ENCODE data around the gene PPARA. TPM values are rescaled to one million over a fixed set of nuclear protein-coding genes. Genes with fewer than 3 reads are reported as not detected.

The PPARA gene
- total and polyA plus RNA-seq, 2 donors (not counting 1 experiment from before 2014, with no cell fraction given) = 4.1 to 29.8 TPM

GRCh38 chr22:46267431-46268279, 117.3 kb downstream of the PPARA start, which contains the start of gene TTC38:
Gene TTC38 (plus strand): TSS chr22:46268008. CDS start chr22:46268040, 32 bp downstream.
- no peaks in the 10 kb centered on the region for H3K9me3 Mint-ChIP-seq (ENCODE audit: insufficient read depth)
- no peaks in the 10 kb centered on the region for H3K36me3 ChIP-seq (replicated peaks in 1 of 2; ENCODE audit: control extremely low read depth in 1 of 2, control insufficient read depth in 1 of 2, extremely low read depth in 1 of 2, insufficient read depth in 2 of 2, low read length in 1 of 2)
- DNase-seq (peak; percentile 62), ATAC-seq (ENCODE audit: low read depth) (peak; percentile 95)
- no peaks in the 10 kb centered on the region for H4K20me1 ChIP-seq (ENCODE audit: control insufficient read depth, insufficient read depth, low read length, poor library complexity, severe bottlenecking)
- peak within 1 kb of the TSS in 1 of 2 donors; percentile 49 for H3K27ac ChIP-seq (ENCODE audit: low read length in 2 of 2)
- H3K9me3 ChIP-seq (ENCODE audit: control extremely low read depth in 1 of 3, control insufficient read depth in 2 of 3, insufficient read depth in 1 of 3, low read length in 2 of 3) = peaks cover 0 to 11% (median 0%) of the 10 kb centered on the region in 3 donors
- peak within 1 kb of the TSS; percentile 85 for H3K4me3 Mint-ChIP-seq
- WGBS (ENCODE audit: insufficient coverage) = 1% methylated on average over 74 of the region's 74 CpGs
- no peaks in the 10 kb centered on the region for H3K79me2 ChIP-seq (ENCODE audit: control insufficient read depth, insufficient read depth, low read length)
- peak within 1 kb of the TSS; percentile 46 for H3K27ac Mint-ChIP-seq
- ChIA-PET CTCF (interaction anchor here (0.8 kb wide), 1 partner anchor 28 kb away, joined by 3 read pairs; no protein-coding TSS in a partner anchor), POLR2A (interaction anchor here (0.6 to 1.5 kb wide), 4 partner anchors 17 to 1551 kb away, joined by 3 to 10 read pairs (median 4); partner anchors contain the start of gene CDPF1)
- peaks cover 26% of the 10 kb centered on the region for H3K27me3 Mint-ChIP-seq
- intact Hi-C loops (cut with micrococcal nuclease) = loop anchor here (1.0 kb wide), 2 partner anchors 17 to 29 kb away; partner anchors contain the start of genes CDPF1 and GTSE1
- H3K9ac ChIP-seq (ENCODE audit: low read length) = peak within 1 kb of the TSS; percentile 70
- peak within 1 kb of the TSS; percentile 91 for H3K4me2 ChIP-seq (replicated peaks; ENCODE audit: low read depth, low read length, poor library complexity, severe bottlenecking)
- H3K4me1 ChIP-seq (ENCODE audit: control insufficient read depth in 2 of 2, insufficient read depth in 2 of 2, low read length in 2 of 2) = peaks cover 4 to 8% of the 10 kb centered on the region in 2 donors
- TF ChIP-seq EZH2 (IDR thresholded peaks at IDR 0.05; ENCODE audit: borderline replicate concordance, insufficient read depth, low read depth, low read length, poor library complexity, severe bottlenecking) (no peak), CTCF (IDR thresholded peaks at IDR 0.05) (no peak)
- H3K4me3 ChIP-seq (ENCODE audit: control extremely low read depth in 1 of 5, extremely low read depth in 1 of 5, insufficient read depth in 1 of 5, low read depth in 2 of 5, low read length in 4 of 5) = peak within 1 kb of the TSS in 4 of 5 experiments; percentile 68 to 80 (median 72)
- H3K4me1 Mint-ChIP-seq = peaks cover 16% of the 10 kb centered on the region
- H3K27me3 ChIP-seq (replicated peaks in 1 of 4; ENCODE audit: control extremely low read depth in 1 of 4, control insufficient read depth in 3 of 4, insufficient read depth in 4 of 4, low read length in 3 of 4) = peaks cover 0 to 13% (median 8%) of the 10 kb centered on the region in 4 experiments
- H2AFZ ChIP-seq (ENCODE audit: insufficient read depth, low read depth, low read length, poor library complexity, severe bottlenecking) = peak within 1 kb of the TSS; percentile 84

Data from B cell (primary cell).